GM12875 (cell line): ENCODE data around the gene TST.

Experiments used
- H3K4me3 ChIP-seq: one replicate; pipeline ENCODE4 v1.5.1; 2011; ENCODE audit warnings: low read depth, low read length, control low read depth
- TF ChIP-seq, protein P1 (sequence below): IDR thresholded peaks from 2 replicates; pipeline ENCODE4 v1.5.1; 2011; ENCODE audit warnings: low read depth, mild to moderate bottlenecking, control low read depth, inconsistent platforms, low read length, moderate library complexity, borderline replicate concordance; ENCODE audit not compliant: insufficient read depth

Gene TST

DNA sequence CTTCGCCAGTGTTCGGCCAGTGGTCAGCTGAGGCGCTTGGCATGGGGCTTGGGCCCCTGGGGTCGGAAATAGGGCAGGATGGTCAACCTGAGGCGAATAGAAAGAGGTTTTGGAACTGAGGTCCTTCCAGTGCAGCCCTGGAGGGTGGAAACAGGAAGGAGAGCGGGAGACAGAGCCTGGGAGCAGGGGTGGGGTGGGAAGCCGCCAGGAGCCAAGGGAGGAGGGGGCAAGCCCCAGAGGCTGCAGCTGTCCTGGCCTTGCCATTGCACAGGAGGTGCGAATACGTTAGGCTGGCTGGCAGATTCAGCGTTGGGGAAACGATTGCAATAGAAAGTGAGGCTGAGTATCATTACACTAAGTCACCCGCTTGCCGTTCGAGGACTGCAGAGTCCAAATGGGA, 18.4 kb upstream of the TST start:
- TF ChIP-seq, protein P1, sequence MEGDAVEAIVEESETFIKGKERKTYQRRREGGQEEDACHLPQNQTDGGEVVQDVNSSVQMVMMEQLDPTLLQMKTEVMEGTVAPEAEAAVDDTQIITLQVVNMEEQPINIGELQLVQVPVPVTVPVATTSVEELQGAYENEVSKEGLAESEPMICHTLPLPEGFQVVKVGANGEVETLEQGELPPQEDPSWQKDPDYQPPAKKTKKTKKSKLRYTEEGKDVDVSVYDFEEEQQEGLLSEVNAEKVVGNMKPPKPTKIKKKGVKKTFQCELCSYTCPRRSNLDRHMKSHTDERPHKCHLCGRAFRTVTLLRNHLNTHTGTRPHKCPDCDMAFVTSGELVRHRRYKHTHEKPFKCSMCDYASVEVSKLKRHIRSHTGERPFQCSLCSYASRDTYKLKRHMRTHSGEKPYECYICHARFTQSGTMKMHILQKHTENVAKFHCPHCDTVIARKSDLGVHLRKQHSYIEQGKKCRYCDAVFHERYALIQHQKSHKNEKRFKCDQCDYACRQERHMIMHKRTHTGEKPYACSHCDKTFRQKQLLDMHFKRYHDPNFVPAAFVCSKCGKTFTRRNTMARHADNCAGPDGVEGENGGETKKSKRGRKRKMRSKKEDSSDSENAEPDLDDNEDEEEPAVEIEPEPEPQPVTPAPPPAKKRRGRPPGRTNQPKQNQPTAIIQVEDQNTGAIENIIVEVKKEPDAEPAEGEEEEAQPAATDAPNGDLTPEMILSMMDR, result no peak
- H3K4me3 ChIP-seq, result no peak overlapping the region

DNA sequence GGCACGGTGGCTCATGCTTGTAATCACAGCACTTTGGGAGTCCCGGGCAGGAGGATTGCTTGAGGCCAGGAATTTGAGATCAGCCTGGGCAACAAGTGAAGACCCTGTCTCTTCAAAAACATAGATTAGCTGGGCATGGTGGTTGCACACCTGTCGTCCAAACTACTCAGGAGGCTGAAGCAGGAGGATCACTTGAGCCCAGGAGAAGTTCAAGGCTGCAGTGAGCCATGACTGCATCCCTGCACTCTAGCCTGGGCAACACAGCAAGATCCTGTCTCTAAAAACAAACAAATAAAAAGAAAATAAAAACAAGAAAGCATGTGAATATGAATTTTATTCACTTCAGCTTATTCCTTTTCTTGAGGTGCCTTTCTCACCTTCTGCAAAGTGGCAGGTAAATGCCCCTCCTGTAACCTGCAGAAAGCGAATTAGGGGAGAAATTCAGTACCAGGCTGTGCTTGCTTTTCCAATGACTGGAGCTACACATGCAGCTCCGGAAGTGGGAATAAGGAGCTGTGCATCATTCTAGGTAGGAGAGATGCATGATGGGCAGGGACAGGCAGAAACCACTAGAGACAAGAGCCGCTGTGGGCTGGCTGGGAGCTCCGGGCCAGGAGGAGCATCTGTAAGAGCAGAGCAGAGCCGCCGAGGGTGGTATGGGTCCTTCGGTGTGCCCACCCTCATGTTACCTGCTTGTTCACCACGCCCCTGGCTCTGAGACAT, 17.6 kb upstream of the TST start:
- TF ChIP-seq, protein P1, result no peak
- H3K4me3 ChIP-seq, result no peak overlapping the region

DNA sequence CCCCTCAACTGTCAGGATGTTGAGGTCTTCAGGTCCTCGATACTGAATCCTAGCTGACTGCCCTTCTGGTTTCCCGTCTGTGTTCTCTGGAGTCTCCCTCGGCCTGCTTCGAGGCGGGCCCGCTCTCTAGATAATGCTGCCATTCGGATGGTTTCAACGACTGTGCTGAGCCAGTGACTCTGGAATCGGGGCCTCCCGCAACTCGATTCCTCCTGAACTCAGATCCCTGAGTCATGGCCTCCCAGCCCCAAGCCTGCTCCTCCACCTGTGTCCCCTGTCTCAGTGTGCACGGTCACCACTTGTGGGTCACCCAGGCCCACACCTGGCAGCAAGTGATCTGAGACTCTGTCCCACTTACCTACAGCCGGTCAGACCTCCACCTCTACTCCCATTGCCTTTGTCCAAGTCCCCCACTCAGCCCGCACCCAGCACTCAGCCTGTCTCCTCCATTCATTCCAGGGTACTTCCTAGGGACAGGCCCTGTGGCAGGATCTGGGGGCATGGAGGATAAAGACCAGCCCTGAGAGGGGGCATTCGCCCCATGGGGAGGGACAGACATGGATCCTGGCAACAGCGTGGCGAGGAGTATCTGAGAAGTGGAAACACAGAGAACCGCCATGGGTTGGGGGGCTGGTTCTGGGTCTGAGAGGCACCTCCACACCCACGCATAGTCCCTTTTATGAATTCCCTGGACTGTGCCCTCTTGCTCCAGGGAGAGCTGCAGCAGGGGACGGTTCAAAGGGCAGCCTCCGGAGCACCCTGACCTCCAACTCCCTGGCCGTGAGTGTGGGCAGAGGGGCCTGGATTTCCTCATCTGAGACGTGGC, 14.6 kb upstream of the TST start:
- TF ChIP-seq, protein P1, result no peak
- no peak overlapping the region for H3K4me3 ChIP-seq

DNA sequence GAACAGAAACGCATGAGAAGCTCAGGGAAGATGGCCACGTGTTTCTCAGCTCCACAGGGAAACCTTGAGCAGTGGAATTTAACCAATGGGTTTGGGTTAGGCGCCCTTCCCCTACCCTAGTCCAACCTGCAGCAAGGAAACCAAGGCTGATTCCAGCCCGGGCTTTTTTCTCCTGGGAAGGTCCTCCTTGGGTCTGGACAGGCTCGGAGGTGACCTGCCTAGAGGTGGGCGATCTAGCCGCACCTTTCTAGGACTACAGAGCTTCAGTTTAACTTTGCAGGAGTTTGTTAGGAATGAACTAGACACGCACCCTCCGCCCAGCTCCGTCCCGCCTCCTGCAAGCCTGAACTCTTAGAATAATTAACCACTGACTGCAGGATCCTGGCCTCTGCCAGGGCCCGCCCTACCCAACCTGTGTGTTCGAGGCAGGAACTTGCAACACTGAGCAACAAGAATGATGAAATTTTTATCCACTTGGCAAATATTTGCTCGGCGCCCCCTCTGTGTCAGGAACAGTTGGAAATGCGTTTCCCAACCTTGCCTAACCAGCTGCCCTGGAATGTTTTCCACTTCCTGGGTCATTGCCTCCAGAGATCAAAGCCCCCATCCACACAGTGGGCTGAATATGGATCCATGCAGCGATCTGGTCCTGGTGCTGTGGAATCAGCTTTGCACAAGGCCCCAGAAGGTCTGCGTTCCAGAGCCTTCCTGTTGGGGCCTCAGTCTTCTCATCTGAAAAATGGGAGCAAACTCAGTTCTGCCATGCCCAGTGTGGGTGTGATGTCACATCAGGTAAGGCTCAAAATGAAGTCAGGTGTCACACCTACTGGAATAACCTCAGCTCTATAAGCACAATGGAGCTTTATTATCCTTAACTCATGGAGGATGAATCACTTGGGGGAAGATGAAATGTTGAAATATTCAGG, 13.6 kb upstream of the TST start:
- no peak overlapping the region for H3K4me3 ChIP-seq
- TF ChIP-seq, protein P1, result no peak

DNA sequence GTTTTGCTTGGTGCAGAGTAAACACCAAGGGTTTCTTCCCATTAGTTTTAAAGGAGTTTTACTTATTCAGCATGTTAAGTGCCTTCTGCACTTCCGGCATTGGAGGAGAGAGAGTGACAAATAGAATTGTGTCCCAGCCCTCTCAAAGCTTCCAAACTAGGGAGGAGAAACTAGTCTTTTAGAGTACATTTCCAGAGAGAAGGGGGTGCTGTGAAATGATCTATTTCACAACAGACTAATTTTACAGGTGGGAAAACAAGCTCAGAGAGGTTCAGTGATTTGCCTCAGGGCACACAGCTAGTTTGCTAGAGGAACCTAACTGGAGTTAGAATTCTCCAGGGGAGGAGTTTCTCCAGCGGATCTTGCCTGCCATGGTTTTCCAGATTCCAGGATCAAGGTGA, 12.9 kb upstream of the TST start:
- TF ChIP-seq, protein P1, result no peak
- no peak overlapping the region for H3K4me3 ChIP-seq

DNA sequence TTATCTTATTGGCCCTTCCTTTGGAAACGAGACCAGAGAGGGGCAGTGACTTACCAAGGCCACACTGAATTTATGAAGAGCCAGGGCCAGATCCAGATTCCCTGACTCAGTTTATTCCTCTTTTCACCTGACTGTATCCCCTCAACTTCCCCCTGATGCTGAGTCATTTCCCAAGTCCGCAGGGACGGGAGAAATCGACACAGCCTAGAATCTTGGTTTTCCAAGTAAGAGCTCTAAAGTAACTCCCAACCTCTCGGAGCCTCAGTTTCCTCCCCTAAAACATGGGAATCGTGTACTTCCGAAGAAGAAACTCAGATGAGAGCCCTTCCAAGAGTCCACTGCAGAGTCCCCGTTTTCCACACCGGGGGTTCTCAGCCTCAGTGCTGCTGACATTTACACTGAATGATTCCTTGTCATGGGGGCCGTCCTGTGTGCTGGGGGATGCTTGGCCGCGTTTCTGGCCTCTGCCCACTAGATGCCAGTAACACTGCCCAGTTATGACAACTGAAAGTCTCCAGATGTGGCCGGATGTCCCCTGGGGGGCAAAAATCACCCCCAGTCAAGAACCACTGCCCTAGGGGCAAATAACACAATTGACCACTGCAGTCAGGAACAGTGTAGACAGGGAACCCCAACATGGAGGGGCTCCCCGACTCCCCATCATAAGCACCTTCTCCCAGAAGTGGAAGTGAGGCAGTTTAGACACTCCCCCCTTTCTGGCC, 11.5 kb upstream of the TST start:
- H3K4me3 ChIP-seq, result no peak overlapping the region
- TF ChIP-seq, protein P1, result no peak
